ENCODE data around the gene SEC14L2.
"Not testable (repeated sequence)": the region's sequence is repeated elsewhere in the genome, so short reads cannot be mapped to it uniquely, and the experiment has no call there.

The SEC14L2 gene

GRCh38 chr22:30434843-30435242 lies 38.0 kb downstream of the SEC14L2 start:
- H3K4me1 ChIP-seq (ENCODE audit: control insufficient read depth, insufficient read depth, low read length) = no peaks in the 10 kb centered on the region
- H3K36me3 ChIP-seq (ENCODE audit: control insufficient read depth, insufficient read depth, low read length) = no peaks in the 10 kb centered on the region
- no peaks in the 10 kb centered on the region for H3K9me3 ChIP-seq (ENCODE audit: control insufficient read depth, insufficient read depth, low read length)
- H3K4me3 ChIP-seq (ENCODE audit: low read depth, low read length) = no peak overlapping the region
- H3K27me3 ChIP-seq (ENCODE audit: control insufficient read depth, insufficient read depth, low read length) = no peaks in the 10 kb centered on the region
- no peak overlapping the region for H3K9ac ChIP-seq (ENCODE audit: low read depth, low read length)

DNA sequence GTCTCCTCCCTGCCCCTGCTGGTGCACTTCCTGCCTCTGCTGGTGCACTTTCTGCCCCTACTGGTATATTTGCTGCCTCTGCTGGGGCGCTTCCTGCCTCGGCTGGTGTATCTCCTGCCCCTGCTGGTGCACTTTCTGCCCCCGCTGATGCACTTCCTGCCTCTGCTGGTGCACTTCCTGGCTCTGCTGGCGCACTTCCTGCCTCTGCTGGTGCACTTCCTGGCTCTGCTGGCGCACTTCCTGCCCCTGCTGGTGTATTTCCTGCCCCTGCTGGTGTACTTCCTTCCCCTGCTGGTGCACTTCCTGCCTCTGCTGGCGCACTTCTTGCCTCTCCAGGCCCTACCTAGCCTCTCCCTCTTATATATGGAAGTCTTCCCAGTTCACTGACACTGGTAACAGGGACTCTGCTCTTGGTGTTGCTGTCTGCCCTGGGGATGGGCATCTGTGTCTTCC lies 38.9 kb downstream of the SEC14L2 start:
- H3K9me3 ChIP-seq (ENCODE audit: control insufficient read depth, insufficient read depth, low read length) = no peaks in the 10 kb centered on the region
- no peaks in the 10 kb centered on the region for H3K36me3 ChIP-seq (ENCODE audit: control insufficient read depth, insufficient read depth, low read length)
- H3K4me3 ChIP-seq (ENCODE audit: low read depth, low read length) = no peak overlapping the region
- H3K9ac ChIP-seq (ENCODE audit: low read depth, low read length) = no peak overlapping the region
- H3K4me1 ChIP-seq (ENCODE audit: control insufficient read depth, insufficient read depth, low read length) = no peaks in the 10 kb centered on the region
- H3K27me3 ChIP-seq (ENCODE audit: control insufficient read depth, insufficient read depth, low read length) = no peaks in the 10 kb centered on the region

- Histone ChIP-seq H3K9me3 (ENCODE audit: control insufficient read depth, insufficient read depth, low read length) (no peaks in the 10 kb centered on the region), H3K27me3 (ENCODE audit: control insufficient read depth, insufficient read depth, low read length) (no peaks in the 10 kb centered on the region), H3K4me3 (ENCODE audit: low read depth, low read length) (no peak overlapping the region), H3K9ac (ENCODE audit: low read depth, low read length) (no peak overlapping the region), H3K36me3 (ENCODE audit: control insufficient read depth, insufficient read depth, low read length) (no peaks in the 10 kb centered on the region), H3K4me1 (ENCODE audit: control insufficient read depth, insufficient read depth, low read length) (no peaks in the 10 kb centered on the region)
Observed at GRCh38 chr22:30436196-30436595, 39.4 kb downstream of the SEC14L2 start.

- Histone ChIP-seq H3K4me3 (ENCODE audit: low read depth, low read length) (no peak overlapping the region), H3K9ac (ENCODE audit: low read depth, low read length) (no peak overlapping the region), H3K27me3 (ENCODE audit: control insufficient read depth, insufficient read depth, low read length) (no peaks in the 10 kb centered on the region), H3K9me3 (ENCODE audit: control insufficient read depth, insufficient read depth, low read length) (no peaks in the 10 kb centered on the region), H3K36me3 (ENCODE audit: control insufficient read depth, insufficient read depth, low read length) (no peaks in the 10 kb centered on the region), H3K4me1 (ENCODE audit: control insufficient read depth, insufficient read depth, low read length) (no peaks in the 10 kb centered on the region)
Observed at GRCh38 chr22:30438559-30438958, 41.7 kb downstream of the SEC14L2 start.

DNA sequence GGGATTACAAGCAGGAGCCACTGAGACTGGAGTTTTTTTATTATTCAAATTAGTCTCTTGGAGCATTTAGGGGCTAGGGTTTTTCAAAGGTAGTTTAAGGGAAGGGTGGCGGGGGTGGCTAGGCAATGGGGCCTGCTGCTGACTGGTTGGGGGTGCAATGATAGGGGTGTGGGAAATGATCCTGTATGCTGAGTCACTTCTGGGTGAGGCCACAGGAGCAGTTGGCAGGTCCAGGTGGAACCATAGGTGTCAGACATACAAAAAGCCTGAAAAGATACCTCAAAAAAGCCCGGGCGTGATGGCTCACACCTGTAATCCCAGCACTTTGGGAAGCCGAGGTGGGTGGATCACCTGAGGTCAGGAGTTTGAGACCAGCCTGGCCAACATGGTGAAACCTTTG lies 42.4 kb downstream of the SEC14L2 start:
- no peaks in the 10 kb centered on the region for H3K4me1 ChIP-seq (ENCODE audit: control insufficient read depth, insufficient read depth, low read length)
- no peak overlapping the region for H3K4me3 ChIP-seq (ENCODE audit: low read depth, low read length)

DNA sequence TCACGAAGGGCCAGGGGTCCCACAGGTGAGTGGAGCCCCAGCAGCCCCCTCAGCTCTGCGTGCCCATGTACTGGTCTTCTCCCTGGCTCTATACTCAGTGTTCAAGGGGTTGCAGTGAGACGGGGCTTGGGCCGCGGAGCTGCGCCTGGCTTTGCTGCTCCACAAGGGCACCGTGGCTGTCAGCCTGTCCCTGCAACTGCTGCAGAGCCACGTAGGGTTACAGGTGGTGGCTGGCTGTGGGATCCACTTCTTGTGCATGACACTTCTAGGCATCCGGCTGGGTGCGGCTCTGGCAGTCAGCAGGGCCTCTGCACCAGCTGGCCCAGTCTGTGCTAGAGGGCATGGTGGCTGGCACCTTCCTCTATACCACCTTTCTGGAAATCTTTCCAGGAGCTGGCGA lies 43.0 kb downstream of the SEC14L2 start:
- Histone ChIP-seq H3K9ac (ENCODE audit: low read depth, low read length) (no peak overlapping the region), H3K4me1 (ENCODE audit: control insufficient read depth, insufficient read depth, low read length) (peaks cover 2% of the 10 kb centered on the region), H3K9me3 (ENCODE audit: control insufficient read depth, insufficient read depth, low read length) (no peaks in the 10 kb centered on the region), H3K4me3 (ENCODE audit: low read depth, low read length) (no peak overlapping the region), H3K27me3 (ENCODE audit: control insufficient read depth, insufficient read depth, low read length) (no peaks in the 10 kb centered on the region), H3K36me3 (ENCODE audit: control insufficient read depth, insufficient read depth, low read length) (no peaks in the 10 kb centered on the region)

More for the DNA sequence above, 42.4 kb downstream of the SEC14L2 start:
- no peaks in the 10 kb centered on the region for H3K27me3 ChIP-seq (ENCODE audit: control insufficient read depth, insufficient read depth, low read length)
- no peak overlapping the region for H3K9ac ChIP-seq (ENCODE audit: low read depth, low read length)
- no peaks in the 10 kb centered on the region for H3K36me3 ChIP-seq (ENCODE audit: control insufficient read depth, insufficient read depth, low read length)
- no peaks in the 10 kb centered on the region for H3K9me3 ChIP-seq (ENCODE audit: control insufficient read depth, insufficient read depth, low read length)

GRCh38 chr22:30441088-30441487 lies 44.3 kb downstream of the SEC14L2 start:
- no peaks in the 10 kb centered on the region for H3K9me3 ChIP-seq (ENCODE audit: control insufficient read depth, insufficient read depth, low read length)
- peaks cover 4% of the 10 kb centered on the region for H3K4me1 ChIP-seq (ENCODE audit: control insufficient read depth, insufficient read depth, low read length)
- no peak overlapping the region for H3K4me3 ChIP-seq (ENCODE audit: low read depth, low read length)
- H3K27me3 ChIP-seq (ENCODE audit: control insufficient read depth, insufficient read depth, low read length) = no peaks in the 10 kb centered on the region
- H3K9ac ChIP-seq (ENCODE audit: low read depth, low read length) = no peak overlapping the region
- no peaks in the 10 kb centered on the region for H3K36me3 ChIP-seq (ENCODE audit: control insufficient read depth, insufficient read depth, low read length)

DNA sequence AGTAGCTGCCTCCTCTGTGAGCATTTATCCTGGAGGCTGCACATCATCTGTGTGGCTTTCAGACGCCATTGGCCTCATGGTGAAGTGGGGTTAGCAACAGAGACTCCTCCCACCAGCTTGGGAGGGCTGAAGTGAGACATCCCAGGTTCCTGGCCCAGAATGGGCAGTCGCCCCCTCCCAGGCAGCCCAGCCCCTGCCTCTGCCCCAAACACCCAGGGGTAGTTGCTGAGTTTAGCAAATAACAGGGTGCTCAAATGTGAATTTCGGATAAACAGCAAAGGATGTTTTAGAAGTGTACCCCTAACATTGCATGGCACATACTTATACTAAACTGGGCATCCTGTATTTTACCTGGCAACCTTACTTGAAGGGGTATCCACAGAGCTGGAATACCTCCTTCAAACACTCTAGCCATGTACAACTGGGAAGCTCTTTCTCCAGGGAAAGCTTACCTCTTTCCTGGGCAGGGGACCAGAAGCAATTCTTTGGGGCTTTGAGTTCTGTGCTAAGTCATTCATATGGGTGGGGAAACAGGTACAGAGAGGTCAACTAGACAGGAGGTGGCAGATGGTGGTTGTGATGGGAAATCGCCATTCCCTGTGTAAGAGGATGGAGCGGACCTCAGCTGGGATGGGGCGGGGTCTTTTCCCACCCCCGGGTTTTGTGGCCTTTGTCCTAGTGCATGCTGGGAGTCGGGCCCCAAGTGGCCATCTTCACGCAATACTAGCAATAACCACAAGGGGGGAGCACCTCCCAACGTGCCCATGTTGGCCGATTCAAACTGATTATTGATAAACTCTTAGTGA lies 48.0 kb downstream of the SEC14L2 start:
- Histone ChIP-seq H3K36me3 (ENCODE audit: control insufficient read depth, insufficient read depth, low read length) (no peaks in the 10 kb centered on the region), H3K9me3 (ENCODE audit: control insufficient read depth, insufficient read depth, low read length) (no peaks in the 10 kb centered on the region), H3K27me3 (ENCODE audit: control insufficient read depth, insufficient read depth, low read length) (no peaks in the 10 kb centered on the region), H3K4me1 (ENCODE audit: control insufficient read depth, insufficient read depth, low read length) (peaks cover 4% of the 10 kb centered on the region), H3K9ac (ENCODE audit: low read depth, low read length) (no peak overlapping the region), H3K4me3 (ENCODE audit: low read depth, low read length) (peak overlapping the region; percentile 28)

DNA sequence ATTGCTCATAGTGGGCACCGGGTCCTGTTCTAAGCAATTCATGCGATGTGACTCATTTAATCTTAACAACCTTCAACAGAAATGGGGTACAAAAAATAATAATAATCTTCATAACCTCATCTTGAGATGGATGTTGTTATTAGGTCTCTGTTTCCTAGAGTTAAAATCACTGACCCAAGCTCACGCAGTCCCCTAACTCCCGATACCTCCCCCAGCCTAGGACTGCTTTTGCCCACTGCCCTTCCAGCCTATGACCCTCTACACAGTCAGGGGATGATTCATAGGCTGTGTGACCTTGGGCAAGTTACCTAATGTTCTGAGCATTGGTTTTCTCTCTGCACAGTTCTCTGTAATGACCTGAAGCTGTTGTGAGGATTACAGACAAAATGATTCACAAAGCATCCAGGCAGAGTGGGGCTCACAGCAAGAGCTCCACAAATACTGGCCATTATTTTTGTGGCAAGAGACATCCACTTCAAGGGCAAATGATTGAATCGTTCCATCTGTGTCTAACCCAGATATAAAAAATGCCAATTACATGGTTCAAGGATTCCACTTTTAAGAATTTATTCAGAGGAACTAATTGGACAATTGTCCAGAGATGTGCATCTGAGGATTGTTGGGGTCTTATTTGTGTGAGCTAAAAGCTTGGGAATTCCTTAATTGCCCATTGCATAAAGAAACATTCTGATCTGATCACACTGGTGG lies 48.8 kb downstream of the SEC14L2 start:
- Histone ChIP-seq H3K9me3 (ENCODE audit: control insufficient read depth, insufficient read depth, low read length) (no peaks in the 10 kb centered on the region), H3K9ac (ENCODE audit: low read depth, low read length) (no peak overlapping the region), H3K36me3 (ENCODE audit: control insufficient read depth, insufficient read depth, low read length) (no peaks in the 10 kb centered on the region), H3K4me3 (ENCODE audit: low read depth, low read length) (no peak overlapping the region), H3K27me3 (ENCODE audit: control insufficient read depth, insufficient read depth, low read length) (no peaks in the 10 kb centered on the region), H3K4me1 (ENCODE audit: control insufficient read depth, insufficient read depth, low read length) (peaks cover 4% of the 10 kb centered on the region)

GRCh38 chr22:30447656-30448055 lies 50.8 kb downstream of the SEC14L2 start:
- no peak overlapping the region for H3K4me3 ChIP-seq (ENCODE audit: low read depth, low read length)
- no peaks in the 10 kb centered on the region for H3K36me3 ChIP-seq (ENCODE audit: control insufficient read depth, insufficient read depth, low read length)

GRCh38 chr22:30451488-30451887 lies 54.7 kb downstream of the SEC14L2 start:
- not testable (repeated sequence) for H3K9me3 ChIP-seq (ENCODE audit: control insufficient read depth, insufficient read depth, low read length); H3K36me3 ChIP-seq (ENCODE audit: control insufficient read depth, insufficient read depth, low read length); H3K9ac ChIP-seq (ENCODE audit: low read depth, low read length); H3K4me3 ChIP-seq (ENCODE audit: low read depth, low read length); H3K27me3 ChIP-seq (ENCODE audit: control insufficient read depth, insufficient read depth, low read length); H3K4me1 ChIP-seq (ENCODE audit: control insufficient read depth, insufficient read depth, low read length)

More at GRCh38 chr22:30447656-30448055, 50.8 kb downstream of the SEC14L2 start:
- Histone ChIP-seq H3K9me3 (ENCODE audit: control insufficient read depth, insufficient read depth, low read length) (no peaks in the 10 kb centered on the region), H3K27me3 (ENCODE audit: control insufficient read depth, insufficient read depth, low read length) (no peaks in the 10 kb centered on the region), H3K9ac (ENCODE audit: low read depth, low read length) (no peak overlapping the region), H3K4me1 (ENCODE audit: control insufficient read depth, insufficient read depth, low read length) (peaks cover 4% of the 10 kb centered on the region)

GRCh38 chr22:30452861-30453260 lies 56.0 kb downstream of the SEC14L2 start:
- Histone ChIP-seq H3K4me1 (ENCODE audit: control insufficient read depth, insufficient read depth, low read length) (no peaks in the 10 kb centered on the region), H3K4me3 (ENCODE audit: low read depth, low read length) (no peak overlapping the region), H3K9me3 (ENCODE audit: control insufficient read depth, insufficient read depth, low read length) (no peaks in the 10 kb centered on the region), H3K27me3 (ENCODE audit: control insufficient read depth, insufficient read depth, low read length) (no peaks in the 10 kb centered on the region), H3K9ac (ENCODE audit: low read depth, low read length) (no peak overlapping the region), H3K36me3 (ENCODE audit: control insufficient read depth, insufficient read depth, low read length) (no peaks in the 10 kb centered on the region)

Measured in iPS-15b (cell line).